Testis (tissue), 3 donors: ENCODE results near the gene AKIRIN1. TPM values are rescaled to one million over a fixed set of nuclear protein-coding genes. Genes with fewer than 3 reads are reported as not detected.

ENCODE experiments used
- DNase-seq: peaks from one replicate; pipeline ENCODE4 v3.0.0-alpha.2; 2019
- H3K27ac ChIP-seq, 2 donors: fragments of 200-600 bp; sonication (generic); one replicate each; pipeline ENCODE4 v1.5.1; 2019
- H3K27me3 ChIP-seq: fragments of 200-600 bp; sonication (generic); one replicate; pipeline ENCODE4 v1.5.1; 2019
- H3K36me3 ChIP-seq: fragments of 200-600 bp; sonication (generic); one replicate; pipeline ENCODE4 v1.5.1; 2017; ENCODE audit warnings: low read depth; ENCODE audit errors: missing control alignments
- H3K4me1 ChIP-seq: fragments of 200-600 bp; sonication (generic); one replicate; pipeline ENCODE4 v1.5.1; 2019
- H3K4me3 ChIP-seq, 2 donors: fragments of 200-600 bp; sonication (generic); one replicate each; pipeline ENCODE4 v1.5.1; 2017 to 2019
- H3K9me3 ChIP-seq: fragments of 200-600 bp; sonication (generic); one replicate; pipeline ENCODE4 v1.5.1; 2017
- CTCF ChIP-seq, 3 experiments: fragments of 450-650 bp in 2 of 3; fragments of 200-600 bp in 1 of 3; sonication (generic) in 1 of 3; IDR thresholded peaks; one replicate each; pipeline ENCODE4 v1.5.1; 2016 to 2019; ENCODE audit warnings: antibody characterized with exemption in 3 of 3, mild to moderate bottlenecking in 2 of 3, moderate library complexity in 1 of 3
- POLR2A ChIP-seq: fragments of 450-650 bp; IDR thresholded peaks from one replicate; pipeline ENCODE4 v1.6.1; 2017; ENCODE audit warnings: antibody characterized with exemption, mild to moderate bottlenecking, moderate library complexity
- WGBS, 2 donors: methylation state at CpG; one replicate each; pipeline ENCODE4 v1.1.5; 2018; 5-methylcytosine and 5-hydroxymethylcytosine counted together
- intact Hi-C: fragments of 100-400 bp; cut with DNase I; formaldehyde crosslinking; loops from one replicate; pipeline ENCODE4 v1.15.1; 2023; ENCODE audit warnings: low total_unique reads
- polyA plus RNA-seq: library from polyadenylated mRNA; stranded (reverse); fragments of 350-450 nt; fragmentation: Illumina TruSeq; extraction: RNeasy Lipid Tissue Mini Kit (QIAGEN cat#74804); gene quantifications from one replicate; pipeline ENCODE4 v1.2.3, GENCODE V29; 2014; ENCODE audit warnings: low read depth, low replicate concordance; ENCODE audit not compliant: insufficient read depth
- total RNA-seq, 2 donors: library from RNA; depleted of rRNA; stranded (reverse); fragments of >200 nt; gene quantifications; one replicate each; pipeline ENCODE4 v1.2.3, GENCODE V29; 2016

AKIRIN1 gene
- total and polyA plus RNA-seq, 3 donors from 2014 or later = 134 to 169 (median 138) TPM

- no peak overlapping the region for H3K4me3 ChIP-seq
- H3K9me3 ChIP-seq = no peaks in the 10 kb centered on the region
- WGBS, 2 donors = 79 to 87% methylated on average over 5 of the region's 5 CpGs
- peaks cover 40% of the 10 kb centered on the region for H3K4me1 ChIP-seq
- H3K36me3 ChIP-seq = no peaks in the 10 kb centered on the region
- intact Hi-C loops = no loop called here
- DNase-seq = no peak
- peak overlapping the region in 1 of 2 donors; percentile 8 for H3K27ac ChIP-seq
- no peaks in the 10 kb centered on the region for H3K27me3 ChIP-seq
- TF ChIP-seq POLR2A (no peak), CTCF (IDR thresholded peaks at IDR 0.05) (no peak)
Observed at GRCh38 chr1:38994196-38994595, 3.1 kb downstream of the AKIRIN1 start.

- WGBS, 2 donors = 45 to 50% methylated on average over 4 of the region's 4 CpGs
- intact Hi-C loops = no loop called here
- Histone ChIP-seq H3K27me3 (no peaks in the 10 kb centered on the region), H3K4me1 (peaks cover 36% of the 10 kb centered on the region), H3K4me3 (no peak overlapping the region), H3K36me3 (no peaks in the 10 kb centered on the region), H3K9me3 (no peaks in the 10 kb centered on the region), H3K27ac (peak overlapping the region; percentile 64 to 68)
- DNase-seq = no peak
- TF ChIP-seq CTCF (IDR thresholded peaks at IDR 0.05) = no peak
- no peak for TF ChIP-seq POLR2A
Observed at GRCh38 chr1:38997034-38997900, 6.2 kb downstream of the AKIRIN1 start.

GRCh38 chr1:38997901-38998190 is 6.8 kb downstream of the AKIRIN1 start:
- Histone ChIP-seq H3K9me3 (no peaks in the 10 kb centered on the region), H3K4me3 (no peak overlapping the region), H3K4me1 (peaks cover 36% of the 10 kb centered on the region), H3K27me3 (no peaks in the 10 kb centered on the region), H3K36me3 (no peaks in the 10 kb centered on the region), H3K27ac (peak overlapping the region; percentile 10 to 68)
- whole genome bisulfite sequencing, 2 donors = 36 to 45% methylated on average over 3 of the region's 3 CpGs
- TF ChIP-seq POLR2A (no peak), CTCF (IDR thresholded peaks at IDR 0.05) (no peak)
- intact Hi-C loops = no loop called here
- peak; percentile 37 for DNase-seq

GRCh38 chr1:39001516-39002421 is 10.7 kb downstream of the AKIRIN1 start:
- Histone ChIP-seq H3K4me3 (no peak overlapping the region), H3K9me3 (no peaks in the 10 kb centered on the region), H3K4me1 (peaks cover 16% of the 10 kb centered on the region), H3K36me3 (no peaks in the 10 kb centered on the region), H3K27ac (no peak overlapping the region), H3K27me3 (no peaks in the 10 kb centered on the region)
- TF ChIP-seq CTCF (IDR thresholded peaks at IDR 0.05) = no peak
- no peak for TF ChIP-seq POLR2A
- no peak for DNase-seq
- 84 to 87% methylated on average over 5 of the region's 5 CpGs for WGBS, 2 donors
- intact Hi-C loops = no loop called here
